Measurements from ENCODE around the gene VAT1L. TPM values are rescaled to one million over a fixed set of nuclear protein-coding genes. Genes with fewer than 3 reads are reported as not detected.

Gene VAT1L
- total RNA-seq, 1 donor from 2014 or later = 4.8 TPM

DNA sequence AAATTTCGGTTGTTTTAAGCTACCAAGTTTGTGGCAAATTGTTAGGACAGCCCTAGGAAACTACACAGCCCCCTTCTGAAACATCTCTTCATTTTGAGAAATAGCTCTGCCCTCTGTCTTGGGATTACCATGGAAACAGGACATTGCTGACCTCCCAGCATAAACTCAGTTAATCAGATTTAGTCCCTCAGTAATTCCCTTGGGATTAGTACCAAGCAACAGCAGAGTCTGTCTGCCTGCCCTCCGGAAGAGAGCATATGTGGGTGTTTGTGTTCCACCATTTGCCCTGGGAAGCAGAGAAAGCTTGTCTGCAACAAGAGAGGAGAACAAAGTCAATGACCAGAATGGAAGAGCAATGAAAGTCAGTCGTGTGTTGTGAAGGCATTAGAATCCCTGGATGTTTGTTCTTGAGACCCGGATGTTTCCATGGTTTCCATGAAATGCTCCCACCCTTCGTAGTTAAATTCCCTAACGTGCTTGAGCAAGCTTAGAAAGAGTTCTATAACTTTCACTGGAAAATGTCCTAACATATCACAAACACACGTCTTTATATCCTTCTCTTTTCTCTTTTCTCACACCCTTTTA, 39.9 kb upstream of the VAT1L start:
- Mint-ChIP-seq H3K36me3 (ENCODE audit: low read depth) (no peaks in the 10 kb centered on the region), H3K27me3 (ENCODE audit: low read depth) (peaks cover 15% of the 10 kb centered on the region), H3K4me1 (peaks cover 4% of the 10 kb centered on the region), H3K4me3 (no peak overlapping the region), H3K27ac (ENCODE audit: unreplicated experiment) (no peak overlapping the region), H3K9me3 (no peaks in the 10 kb centered on the region)
- TF ChIP-seq, protein P1, sequence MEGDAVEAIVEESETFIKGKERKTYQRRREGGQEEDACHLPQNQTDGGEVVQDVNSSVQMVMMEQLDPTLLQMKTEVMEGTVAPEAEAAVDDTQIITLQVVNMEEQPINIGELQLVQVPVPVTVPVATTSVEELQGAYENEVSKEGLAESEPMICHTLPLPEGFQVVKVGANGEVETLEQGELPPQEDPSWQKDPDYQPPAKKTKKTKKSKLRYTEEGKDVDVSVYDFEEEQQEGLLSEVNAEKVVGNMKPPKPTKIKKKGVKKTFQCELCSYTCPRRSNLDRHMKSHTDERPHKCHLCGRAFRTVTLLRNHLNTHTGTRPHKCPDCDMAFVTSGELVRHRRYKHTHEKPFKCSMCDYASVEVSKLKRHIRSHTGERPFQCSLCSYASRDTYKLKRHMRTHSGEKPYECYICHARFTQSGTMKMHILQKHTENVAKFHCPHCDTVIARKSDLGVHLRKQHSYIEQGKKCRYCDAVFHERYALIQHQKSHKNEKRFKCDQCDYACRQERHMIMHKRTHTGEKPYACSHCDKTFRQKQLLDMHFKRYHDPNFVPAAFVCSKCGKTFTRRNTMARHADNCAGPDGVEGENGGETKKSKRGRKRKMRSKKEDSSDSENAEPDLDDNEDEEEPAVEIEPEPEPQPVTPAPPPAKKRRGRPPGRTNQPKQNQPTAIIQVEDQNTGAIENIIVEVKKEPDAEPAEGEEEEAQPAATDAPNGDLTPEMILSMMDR (conservative IDR thresholded peaks at IDR 0.05) = no peak
- no peak for DNase-seq (ENCODE audit: low read depth, low spot score)

DNA sequence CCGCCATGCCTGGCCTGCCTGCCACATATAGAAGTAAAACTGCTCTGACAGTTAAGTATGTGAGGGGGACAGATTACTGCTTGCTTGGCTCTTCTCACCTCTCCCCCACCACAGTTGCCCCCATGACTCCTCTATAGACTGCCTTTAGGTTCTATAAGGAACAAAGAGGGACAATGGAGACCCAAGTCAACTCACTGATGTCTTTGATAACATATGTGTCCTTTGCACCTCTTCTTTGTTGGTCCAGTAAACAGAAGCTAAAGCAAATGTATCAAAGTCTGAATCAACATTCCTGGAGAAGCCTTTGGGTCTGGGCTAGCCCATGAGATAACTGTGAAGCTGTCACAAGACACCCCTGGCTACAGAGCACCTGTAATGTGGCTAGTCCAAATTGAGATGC, 38.9 kb upstream of the VAT1L start:
- H3K4me1 Mint-ChIP-seq = peaks cover 4% of the 10 kb centered on the region
- H3K4me3 Mint-ChIP-seq = no peak overlapping the region

DNA sequence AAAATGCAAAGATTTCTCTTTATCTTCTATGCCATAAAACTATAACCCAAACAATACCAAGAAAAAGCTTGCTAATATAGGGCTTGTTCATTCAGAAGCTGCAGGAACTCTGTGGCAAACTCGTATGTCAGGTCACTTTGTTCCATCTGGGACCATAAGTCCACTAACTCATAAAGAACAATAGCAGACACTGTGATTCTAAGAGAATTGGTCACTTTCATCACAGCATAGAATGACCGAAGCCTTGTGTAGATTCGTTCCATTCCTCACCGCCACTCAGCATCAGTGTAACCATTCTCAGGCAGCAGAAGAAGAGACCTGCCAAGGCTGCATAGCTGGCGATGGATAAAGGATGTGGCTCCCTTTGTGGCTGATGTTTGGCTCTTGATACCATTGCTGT, 30.3 kb upstream of the VAT1L start:
- Mint-ChIP-seq H3K4me1 (peaks cover 6% of the 10 kb centered on the region), H3K27ac (ENCODE audit: unreplicated experiment) (no peak overlapping the region), H3K36me3 (ENCODE audit: low read depth) (no peaks in the 10 kb centered on the region), H3K4me3 (no peak overlapping the region), H3K9me3 (peaks cover 7% of the 10 kb centered on the region), H3K27me3 (ENCODE audit: low read depth) (peaks cover 9% of the 10 kb centered on the region)
- DNase-seq (ENCODE audit: low read depth, low spot score) = no peak
- TF ChIP-seq, protein P1 (conservative IDR thresholded peaks at IDR 0.05) = no peak

More for the DNA sequence above, 38.9 kb upstream of the VAT1L start:
- peaks cover 20% of the 10 kb centered on the region for H3K27me3 Mint-ChIP-seq (ENCODE audit: low read depth)
- no peak overlapping the region for H3K27ac Mint-ChIP-seq (ENCODE audit: unreplicated experiment)
- no peak for DNase-seq (ENCODE audit: low read depth, low spot score)
- TF ChIP-seq, protein P1 (conservative IDR thresholded peaks at IDR 0.05) = no peak
- no peaks in the 10 kb centered on the region for H3K9me3 Mint-ChIP-seq
- no peaks in the 10 kb centered on the region for H3K36me3 Mint-ChIP-seq (ENCODE audit: low read depth)

DNA sequence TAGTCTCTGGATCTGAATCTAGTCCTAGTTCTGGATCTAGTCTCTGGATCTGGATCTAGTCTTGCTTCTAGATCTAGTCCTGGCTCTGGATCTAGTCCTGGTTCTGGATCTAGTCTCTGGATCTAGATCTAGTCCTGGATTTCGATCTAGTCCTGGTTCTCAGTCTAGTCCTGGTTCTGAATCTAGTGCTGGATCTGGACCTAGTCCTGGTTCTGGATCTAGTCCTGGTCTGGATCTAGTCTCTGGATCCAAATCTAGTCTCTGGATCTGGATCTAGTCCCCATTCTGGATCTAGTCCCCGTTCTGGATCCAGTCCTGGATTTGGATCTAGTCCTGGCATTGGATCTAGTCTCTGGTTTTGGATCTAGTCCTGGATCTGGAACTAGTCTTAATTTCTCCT, 29.9 kb upstream of the VAT1L start:
- H3K27me3 Mint-ChIP-seq (ENCODE audit: low read depth) = peaks cover 7% of the 10 kb centered on the region
- H3K4me1 Mint-ChIP-seq = peaks cover 6% of the 10 kb centered on the region
- no peaks in the 10 kb centered on the region for H3K36me3 Mint-ChIP-seq (ENCODE audit: low read depth)
- TF ChIP-seq, protein P1 (conservative IDR thresholded peaks at IDR 0.05) = no peak
- no peak overlapping the region for H3K27ac Mint-ChIP-seq (ENCODE audit: unreplicated experiment)
- peaks cover 8% of the 10 kb centered on the region for H3K9me3 Mint-ChIP-seq
- H3K4me3 Mint-ChIP-seq = no peak overlapping the region
- DNase-seq (ENCODE audit: low read depth, low spot score) = no peak

DNA sequence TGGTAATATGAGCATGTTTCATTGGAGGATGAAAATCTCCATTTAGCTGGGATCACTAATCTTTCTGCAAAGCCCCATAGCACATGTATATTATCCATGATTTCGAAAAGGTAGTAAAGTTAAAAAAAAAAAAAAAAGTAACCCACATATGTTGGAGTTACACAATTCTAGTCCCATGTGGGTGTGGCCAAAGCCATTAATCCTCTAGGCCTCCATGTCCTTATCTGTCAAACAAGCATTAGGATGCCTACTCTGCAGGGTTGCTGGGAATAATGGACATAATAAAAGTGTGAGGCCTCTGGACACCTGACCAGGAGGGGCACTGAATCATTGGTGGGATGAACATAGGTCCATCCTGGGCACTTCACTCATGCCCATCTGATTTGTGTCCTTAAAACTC, 29.2 kb upstream of the VAT1L start:
- peaks cover 8% of the 10 kb centered on the region for H3K9me3 Mint-ChIP-seq
- TF ChIP-seq, protein P1 (conservative IDR thresholded peaks at IDR 0.05) = no peak
- H3K36me3 Mint-ChIP-seq (ENCODE audit: low read depth) = no peaks in the 10 kb centered on the region
- H3K4me3 Mint-ChIP-seq = no peak overlapping the region
- H3K4me1 Mint-ChIP-seq = peaks cover 6% of the 10 kb centered on the region
- no peak for DNase-seq (ENCODE audit: low read depth, low spot score)
- peaks cover 2% of the 10 kb centered on the region for H3K27me3 Mint-ChIP-seq (ENCODE audit: low read depth)
- H3K27ac Mint-ChIP-seq (ENCODE audit: unreplicated experiment) = no peak overlapping the region

All from neural crest cell (in vitro differentiated cells).